Gastrocnemius medialis (tissue), 4 donors: ENCODE data around the gene MRPS16. TPM values are rescaled to one million over a fixed set of nuclear protein-coding genes. Genes with fewer than 3 reads are reported as not detected.

Experiments used
- ATAC-seq, 2 donors: fragments of 150-250 bp; one replicate each; pipeline ENCODE4 v1.9.1; 2016
- DNase-seq, 2 donors: peaks; one replicate each; pipeline ENCODE4 v3.0.0-alpha.2; 2019
- H3K27ac ChIP-seq, 4 donors: fragments of 200-600 bp; sonication (generic); 1 replicate in 1 of 4; 2 replicates in 3 of 4; pipeline ENCODE4 v1.5.1; 2016 to 2018; ENCODE audit warnings: mild to moderate bottlenecking in 2 of 4, moderate library complexity in 1 of 4
- H3K27me3 ChIP-seq, 3 donors: fragments of 200-600 bp; sonication (generic) in 2 of 3; 1 replicate in 1 of 3; 2 replicates in 2 of 3; pipeline versions ENCODE4 v1.5.1 to v1.6.0; 2016 to 2019; ENCODE audit warnings: mild to moderate bottlenecking in 1 of 3, moderate library complexity in 1 of 3
- H3K36me3 ChIP-seq, 2 donors: fragments of 200-600 bp; sonication (generic) in 1 of 2; one replicate each; pipeline ENCODE4 v1.5.1; 2017 to 2018
- H3K4me1 ChIP-seq, 2 donors: fragments of 200-600 bp; sonication (generic) in 1 of 2; one replicate each; pipeline ENCODE4 v1.5.1; 2016 to 2017; ENCODE audit warnings: mild to moderate bottlenecking in 2 of 2
- H3K4me3 ChIP-seq, 4 donors: fragments of 200-600 bp; sonication (generic) in 3 of 4; 1 replicate in 1 of 4; 2 replicates in 3 of 4; pipeline ENCODE4 v1.5.1; 2016 to 2019; ENCODE audit warnings: mild to moderate bottlenecking in 2 of 4
- H3K9me3 ChIP-seq, 3 donors: fragments of 200-600 bp; sonication (generic) in 2 of 3; 1 replicate in 1 of 3; 2 replicates in 2 of 3; pipeline ENCODE4 v1.5.1; 2016 to 2019
- CTCF ChIP-seq, 5 experiments: fragments of 450-650 bp in 3 of 5; fragments of 200-600 bp in 2 of 5; sonication (generic) in 2 of 5; IDR thresholded peaks in 4 of 5; conservative IDR thresholded peaks in 1 of 5; 1 replicate in 4 of 5; 2 replicates in 1 of 5; pipeline ENCODE4 v1.5.1; 2016 to 2019; ENCODE audit warnings: antibody characterized with exemption in 5 of 5, mild to moderate bottlenecking in 3 of 5, moderate library complexity in 3 of 5
- POLR2A ChIP-seq, 2 donors: fragments of 450-650 bp; IDR thresholded peaks; one replicate each; pipeline ENCODE4 v1.6.1; 2017; ENCODE audit warnings: antibody characterized with exemption in 2 of 2, mild to moderate bottlenecking in 2 of 2, moderate library complexity in 2 of 2
- in situ Hi-C, 4 donors: fragments of 200-750 bp; cut with MboI; loops; one replicate each; pipeline versions ENCODE4 v1.15.0 to v1.8.0; 2017; ENCODE audit warnings: low sequenced_read_pairs in 4 of 4
- intact Hi-C: fragments of 100-400 bp; cut with DNase I; formaldehyde crosslinking; loops from one replicate; pipeline ENCODE4 v1.15.1; 2023; ENCODE audit warnings: low total_unique reads
- total RNA-seq, 4 donors: library from RNA; depleted of rRNA; stranded (reverse); fragments of >200 nt; gene quantifications; one replicate each; pipeline versions ENCODE4 v1.1.0 to v1.2.3, GENCODE V29; 2016

The MRPS16 gene
- total RNA-seq, 4 donors from 2014 or later: 73.2 to 104 (median 79.6) TPM

- H3K36me3 ChIP-seq: peaks cover 0 to 11% of the 10 kb centered on the region in 2 donors
- in situ Hi-C loops: no loop called here
- DNase-seq (no peak), ATAC-seq (no peak)
- no peak for TF ChIP-seq CTCF (IDR thresholded peaks at IDR 0.05 in 4 of 5, conservative IDR thresholded peaks at IDR 0.05 in 1 of 5)
- no peak for TF ChIP-seq POLR2A (IDR thresholded peaks at IDR 0.05)
- H3K27ac ChIP-seq: no peak overlapping the region
- intact Hi-C loops: no loop called here
- no peak overlapping the region for H3K4me3 ChIP-seq
- H3K9me3 ChIP-seq: no peaks in the 10 kb centered on the region
- H3K27me3 ChIP-seq: no peaks in the 10 kb centered on the region
- no peaks in the 10 kb centered on the region for H3K4me1 ChIP-seq
Measured at GRCh38 chr10:73205081-73205480, 47.4 kb downstream of the MRPS16 start.

Other genes starting within 250 kb of the MRPS16 start
- 100 to 1,000 TPM in 3 of 4 donors, 10 to 100 TPM in 1; 65.3 to 348 (median 217) TPM for gene P4HA1, start 155.8 kb downstream of the MRPS16 start, total RNA-seq
- gene NUDT13, start 142.2 kb downstream of the MRPS16 start, total RNA-seq: 1 to 10 TPM; 1.7 to 5.3 (median 2.0) TPM
- 10 to 100 TPM; 11.0 to 22.8 (median 18.6) TPM for gene ECD, start 84.6 kb downstream of the MRPS16 start, total RNA-seq
- gene FAM149B1, start 84.5 kb downstream of the MRPS16 start, total RNA-seq: 1 to 10 TPM; 2.2 to 6.9 (median 5.6) TPM
- 10 to 100 TPM in 1 of 4 donors, 1 to 10 TPM in 3; 7.2 to 10.0 (median 8.9) TPM for gene DNAJC9, start 5.4 kb downstream of the MRPS16 start, total RNA-seq
- gene CFAP70, start 106.2 kb upstream of the MRPS16 start, total RNA-seq: 1 to 10 TPM in 2 of 4 donors, under 1 TPM in 2; 0.20 to 1.8 (median 1.1) TPM
- 100 to 1,000 TPM; 169 to 203 (median 186) TPM for gene ANXA7, start 161.4 kb upstream of the MRPS16 start, total RNA-seq
- 10 to 100 TPM in 3 of 4 donors, 1 to 10 TPM in 1; 1.4 to 49.4 (median 30.4) TPM for gene MSS51, start 180.9 kb upstream of the MRPS16 start, total RNA-seq
- gene PPP3CB, start 243.4 kb upstream of the MRPS16 start, total RNA-seq: 10 to 100 TPM; 60.1 to 91.6 (median 68.7) TPM